Activated CD8-positive, alpha-beta memory T cell treated with anti-CD3 and anti-CD28 coated beads for 24 hours (primary cell): ENCODE results near the gene VWA8.
"Not testable (repeated sequence)": the region's sequence is repeated elsewhere in the genome, so short reads cannot be mapped to it uniquely, and the experiment has no call there.

Source experiments
- DNase-seq: peaks from one replicate; pipeline ENCODE4 v3.0.0-alpha.2; 2020

VWA8 gene

GRCh38 chr13:41848435-41849255 lies 112.3 kb downstream of the VWA8 start:
- no peak for DNase-seq

DNA sequence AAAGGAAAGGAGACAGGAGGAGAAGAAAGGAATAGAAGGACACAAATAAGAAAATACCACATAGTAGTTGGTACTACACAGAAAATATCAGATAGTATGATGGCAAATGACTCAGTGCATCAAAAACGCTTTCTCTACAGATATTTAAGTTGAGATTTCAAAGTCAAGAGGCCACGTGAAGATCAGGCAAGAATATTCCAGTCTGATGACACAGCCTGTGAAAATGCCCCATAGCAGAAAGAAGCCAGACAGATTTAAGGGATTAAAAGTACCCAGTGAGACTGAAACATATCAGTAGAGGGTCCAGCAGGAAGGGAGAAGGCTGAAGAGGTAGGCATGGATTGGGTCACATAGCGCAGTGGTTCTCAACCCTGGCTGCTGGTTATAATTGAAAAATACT lies 113.7 kb downstream of the VWA8 start:
- no peak for DNase-seq

GRCh38 chr13:41842036-41842620 lies 118.8 kb downstream of the VWA8 start:
- no peak for DNase-seq

- no peak for DNase-seq
These were observed 123.3 kb downstream of the VWA8 start for GRCh38 chr13:41837629-41838028.

- no peak for DNase-seq
These were observed 125.0 kb downstream of the VWA8 start for GRCh38 chr13:41835871-41836270.

- not testable (repeated sequence) for DNase-seq
These were observed 126.2 kb downstream of the VWA8 start for GRCh38 chr13:41834697-41835096.

- no peak for DNase-seq
These were observed 127.1 kb downstream of the VWA8 start for GRCh38 chr13:41833831-41834230.

DNA sequence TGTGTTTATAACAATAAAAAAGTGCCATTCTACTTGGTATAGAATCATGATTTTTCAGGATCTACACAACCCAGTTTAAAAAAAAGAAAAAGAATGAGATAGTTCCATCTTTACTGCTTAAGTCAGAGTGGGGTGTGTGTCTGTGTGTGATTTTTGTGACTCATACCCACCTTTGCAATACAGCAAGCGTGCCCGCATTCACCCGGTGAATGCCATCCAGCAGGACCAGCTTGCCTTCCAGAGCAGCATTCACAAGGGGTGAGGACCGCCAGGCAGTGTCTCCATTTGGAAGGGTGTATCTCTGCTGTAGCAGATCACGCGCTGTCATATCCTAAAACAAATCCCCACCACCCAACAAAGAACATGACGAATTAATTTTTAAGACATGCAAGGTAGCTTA lies 127.7 kb downstream of the VWA8 start:
- no peak for DNase-seq

- no peak for DNase-seq
These were observed 133.2 kb downstream of the VWA8 start for GRCh38 chr13:41827507-41828213.

DNA sequence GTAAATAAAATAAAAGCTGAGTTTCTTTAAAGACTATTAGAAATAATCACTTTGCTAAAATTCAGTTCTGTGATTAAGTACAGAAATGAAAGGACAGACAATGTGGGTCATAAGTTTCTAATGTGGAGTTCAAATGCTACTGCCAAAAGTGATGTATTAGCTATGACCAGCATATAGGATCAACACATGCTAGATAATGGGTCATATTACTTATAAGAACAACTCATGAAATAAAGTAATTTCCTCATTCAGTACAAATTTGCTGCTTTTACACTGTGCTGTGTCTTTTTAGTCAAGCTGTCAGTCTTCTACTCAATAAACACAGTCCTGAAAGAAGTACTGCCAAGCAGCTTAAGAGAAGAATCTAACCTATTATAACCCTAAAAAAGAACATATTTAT lies 135.2 kb downstream of the VWA8 start:
- no peak for DNase-seq

DNA sequence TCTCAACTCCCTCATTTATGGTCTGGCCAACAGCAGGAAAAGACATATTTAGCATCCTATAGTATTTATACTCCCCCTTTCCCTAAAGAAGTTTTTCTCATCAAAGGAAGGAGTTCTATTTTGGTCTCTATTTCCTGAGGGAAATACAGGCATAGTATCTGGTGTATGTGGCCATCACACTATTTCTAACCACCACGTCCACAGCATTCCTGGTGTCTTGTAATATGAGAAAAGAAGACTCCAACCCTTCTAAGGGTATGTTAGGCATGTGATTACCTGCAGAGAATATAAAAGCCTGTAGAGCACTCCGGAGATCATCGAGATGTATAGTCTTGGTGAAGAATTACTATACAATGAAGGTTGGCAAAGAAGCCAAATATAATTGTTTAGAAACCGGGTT lies 137.4 kb downstream of the VWA8 start:
- no peak for DNase-seq

DNA sequence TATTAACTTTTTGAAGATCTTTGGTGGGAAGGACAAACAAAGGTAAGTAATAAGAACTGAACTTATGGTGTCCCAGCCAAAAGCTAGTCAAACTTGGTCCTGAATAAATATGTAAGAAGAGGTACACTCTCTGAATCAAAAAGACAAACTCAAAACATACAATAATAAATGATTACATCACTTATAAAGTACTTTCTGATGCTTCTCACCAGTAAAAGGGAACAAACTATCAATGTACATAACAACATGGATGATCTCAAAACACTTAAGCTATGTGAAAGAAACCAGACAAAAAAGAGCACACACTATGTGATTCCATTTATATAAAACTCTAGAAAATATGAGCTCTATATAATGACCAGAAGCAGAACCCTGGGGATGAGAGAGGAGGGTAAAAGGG lies 138.3 kb downstream of the VWA8 start:
- no peak for DNase-seq

GRCh38 chr13:41821238-41821594 lies 139.7 kb downstream of the VWA8 start:
- DNase-seq: no peak

DNA sequence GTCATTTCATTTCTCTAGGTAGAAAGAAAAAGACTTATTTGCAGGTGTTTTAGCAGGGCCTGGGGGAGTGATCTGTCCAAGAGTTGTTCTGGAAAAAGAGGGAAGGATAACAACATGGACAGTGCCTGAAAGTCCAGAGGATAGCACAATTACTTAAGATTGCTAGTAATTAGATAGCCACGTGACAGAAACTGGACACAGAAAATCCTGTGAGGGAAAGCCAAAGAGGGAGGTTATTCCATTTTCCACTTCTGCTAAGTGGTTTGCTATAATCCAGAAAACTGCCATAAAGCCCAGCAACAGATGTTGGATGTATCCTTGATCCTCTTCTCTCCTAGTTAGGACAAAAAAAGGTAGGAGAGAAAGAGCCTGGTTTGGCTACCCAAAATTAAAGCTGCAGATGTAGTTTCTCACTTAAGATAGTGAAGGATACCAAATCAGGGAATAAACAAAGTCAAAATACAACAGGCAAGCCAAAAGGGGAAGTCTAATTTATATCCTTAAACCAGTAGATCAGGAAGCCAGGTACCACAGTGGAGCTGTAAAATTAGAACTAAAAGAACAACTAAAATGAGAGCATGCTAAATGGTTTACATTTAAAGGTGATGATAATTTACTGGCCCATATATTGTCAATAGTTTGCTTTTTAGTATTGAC lies 140.2 kb downstream of the VWA8 start:
- no peak for DNase-seq

- no peak for DNase-seq
These were observed 144.9 kb downstream of the VWA8 start for GRCh38 chr13:41816057-41816456.

DNA sequence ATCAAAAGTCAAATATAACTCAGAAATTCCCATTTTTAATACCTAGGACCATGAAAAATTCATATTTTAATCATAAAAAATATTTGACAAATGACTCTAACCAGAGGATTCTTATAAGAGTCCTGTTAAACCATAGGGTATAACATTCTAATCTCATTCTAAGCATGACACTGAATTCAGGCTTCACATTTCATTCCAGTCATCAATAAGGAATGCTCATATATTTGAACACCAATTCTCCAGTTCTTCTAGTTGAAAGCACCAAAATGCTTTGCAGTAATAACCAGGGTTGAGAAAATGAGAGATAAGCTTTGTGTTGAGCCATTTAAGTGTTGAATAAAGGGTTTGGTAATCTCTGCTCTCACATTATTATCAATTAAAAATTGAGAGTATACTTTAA lies 147.5 kb downstream of the VWA8 start:
- no peak for DNase-seq

DNA sequence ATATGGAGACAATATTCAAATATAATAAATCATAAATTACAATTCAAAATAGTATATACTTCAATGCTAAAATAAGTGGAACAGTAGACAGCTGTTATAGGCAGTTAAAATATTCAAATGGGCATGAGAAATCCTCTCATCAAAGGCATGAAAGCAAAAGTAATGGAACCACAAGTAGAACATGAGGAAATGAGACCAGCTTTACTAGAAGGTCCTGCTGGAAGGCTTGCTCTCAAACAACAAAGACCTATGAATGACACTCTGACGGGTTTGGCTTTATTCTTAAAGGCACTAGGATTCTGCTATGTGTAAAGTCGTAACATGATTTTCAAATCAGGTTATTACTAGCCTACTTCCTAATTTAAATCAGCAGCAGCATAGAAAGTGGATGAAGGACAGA lies 148.1 kb downstream of the VWA8 start:
- DNase-seq: no peak

DNA sequence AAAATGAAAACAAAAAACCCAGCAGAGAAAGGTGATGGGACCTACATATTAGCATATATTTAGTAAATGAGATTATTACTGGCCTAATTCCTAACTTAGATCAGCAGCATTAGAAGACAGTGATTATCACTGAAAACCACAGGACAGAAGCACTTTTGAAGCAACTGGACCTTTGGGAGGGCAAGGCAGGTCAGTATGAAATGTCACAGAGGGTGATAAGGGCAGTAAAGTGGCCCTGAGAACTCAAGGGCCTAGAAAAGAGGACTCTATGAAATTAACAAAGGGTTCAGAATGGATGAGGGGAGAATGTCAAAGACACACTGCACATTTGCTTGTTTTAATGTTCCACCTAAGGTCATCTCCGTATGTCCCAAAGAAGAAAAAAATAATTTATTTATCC lies 148.7 kb downstream of the VWA8 start:
- no peak for DNase-seq

DNA sequence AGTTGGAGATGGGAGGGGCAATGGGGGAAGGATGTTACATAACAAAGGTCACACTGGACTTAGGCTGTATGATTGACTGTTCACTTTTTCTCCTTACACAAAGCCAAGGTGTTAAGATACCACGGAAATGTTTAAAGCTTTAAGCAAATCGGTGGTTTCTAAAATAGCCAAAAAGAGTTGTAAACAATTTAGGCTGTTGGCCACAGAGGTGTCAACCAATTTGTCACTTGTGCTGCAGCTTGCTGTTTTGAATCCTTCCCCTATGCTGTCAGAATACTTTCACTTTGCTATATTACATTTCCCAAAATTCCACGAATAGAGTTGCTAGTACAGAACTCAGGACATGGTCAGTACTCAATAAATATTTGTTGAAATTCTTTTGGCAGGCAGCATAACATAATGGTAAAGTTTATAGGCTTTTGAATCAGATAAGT lies 149.3 kb downstream of the VWA8 start:
- no peak for DNase-seq

DNA sequence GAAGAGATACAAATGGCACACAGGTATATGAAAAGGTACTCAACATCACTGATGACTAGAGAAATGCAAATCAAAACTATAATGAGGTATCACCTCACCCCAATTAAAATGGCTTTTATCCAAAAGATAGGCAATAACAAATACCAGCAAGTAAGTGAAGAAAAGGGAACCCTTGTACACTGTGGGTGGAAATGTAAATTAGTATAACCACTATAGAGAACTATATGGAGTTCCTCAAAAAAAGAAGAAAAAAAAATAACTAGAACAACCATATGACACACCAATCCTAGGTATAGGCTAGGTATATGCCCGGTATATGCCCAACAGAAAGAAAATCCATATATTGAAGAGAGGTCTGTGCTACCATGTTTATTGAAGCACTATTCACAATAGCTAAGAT lies 150.9 kb downstream of the VWA8 start:
- no peak for DNase-seq

DNA sequence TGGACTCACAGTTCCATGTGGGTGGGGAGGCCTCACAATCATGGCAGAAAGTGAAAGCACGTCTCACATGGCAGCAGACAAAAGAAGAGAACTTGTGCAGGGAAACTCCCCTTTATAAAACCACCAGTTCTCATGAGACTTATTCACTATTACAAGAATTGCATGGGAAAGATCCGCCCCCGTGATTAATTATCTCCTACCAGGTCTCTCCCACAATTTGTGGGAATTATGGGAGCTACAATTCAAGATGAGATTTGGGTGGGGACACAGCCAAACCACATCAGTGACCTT lies 157.5 kb downstream of the VWA8 start:
- not testable (repeated sequence) for DNase-seq

DNA sequence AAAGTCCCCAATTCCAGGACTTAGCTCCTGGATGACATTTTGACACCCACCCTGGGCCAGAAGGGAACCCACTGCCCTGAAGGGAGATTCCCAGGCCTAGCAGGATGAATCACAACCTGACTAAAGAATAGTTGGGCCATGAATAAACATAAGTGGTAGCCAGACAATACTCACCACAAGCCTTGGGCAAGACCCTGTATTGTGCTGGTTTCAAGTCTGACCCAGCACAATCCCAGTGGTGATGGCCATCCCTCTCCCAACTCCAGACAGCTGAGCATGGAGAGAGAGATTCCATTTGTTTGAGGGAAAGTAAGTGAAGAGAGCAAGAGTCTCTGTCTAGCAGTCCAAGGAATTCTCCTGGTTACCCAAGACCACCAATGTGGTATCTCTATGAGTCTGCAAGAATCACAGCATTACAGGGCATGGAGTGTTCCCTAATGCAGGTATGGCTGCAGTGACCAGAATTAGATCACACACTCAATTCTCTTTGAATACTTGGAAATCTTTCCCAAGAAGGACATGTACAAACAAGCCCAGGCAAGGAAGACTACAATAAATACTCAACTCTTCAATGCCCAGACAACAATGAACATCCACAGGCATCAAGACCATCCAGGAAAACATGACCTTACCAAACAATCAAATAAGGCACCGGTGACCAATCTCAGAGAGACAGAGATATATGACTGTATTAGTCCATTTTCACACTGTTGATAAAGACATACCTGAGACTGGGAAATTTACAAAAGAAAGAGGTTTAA lies 158.0 kb downstream of the VWA8 start:
- DNase-seq: no peak

GRCh38 chr13:41802043-41802683 lies 158.7 kb downstream of the VWA8 start:
- DNase-seq: no peak
